SH-SY5Y (cell line): ENCODE data around the gene NKX1-2.

ENCODE experiments used
- GATA2 ChIP-seq: IDR thresholded peaks from 2 replicates; pipeline ENCODE4 v1.6.1; 2011; ENCODE audit warnings: mild to moderate bottlenecking, low read depth, low read length
- GATA3 ChIP-seq: IDR thresholded peaks from 2 replicates; pipeline ENCODE4 v1.6.1; 2011; ENCODE audit warnings: low read depth, mild to moderate bottlenecking, low read length, moderate library complexity

DNA sequence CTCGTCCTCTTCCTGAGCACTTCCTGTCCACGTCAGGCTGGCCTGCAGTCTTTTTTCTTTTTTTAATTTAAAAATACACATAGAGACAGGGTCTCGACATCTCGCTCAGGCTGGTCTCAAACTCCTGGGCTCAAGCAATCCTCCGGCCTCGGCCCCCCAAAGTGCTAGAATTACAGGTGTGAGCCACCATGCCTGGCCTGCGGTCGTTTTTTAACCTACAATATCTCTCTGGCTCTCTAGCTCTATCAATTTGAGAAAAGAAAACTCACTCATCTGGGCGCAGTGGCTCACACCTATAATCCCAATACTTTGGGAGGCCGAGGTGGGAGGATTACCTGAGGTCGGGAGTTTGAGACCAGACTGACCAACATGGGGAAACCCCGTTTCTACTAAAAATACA lies 27.1 kb downstream of the NKX1-2 start:
- no peak for TF ChIP-seq GATA2
- no peak for TF ChIP-seq GATA3
